HG03108 (cell line): ENCODE data around the gene ARFGAP1.

Experiments
- ATAC-seq: cut with Tn5 transposase; IDR thresholded peaks from one replicate; pipeline ENCODE4 v1.9.1; 2021; ENCODE audit warnings: moderate library complexity; ENCODE audit not compliant: unreplicated experiment

Gene ARFGAP1

GRCh38 chr20:63289311-63290135 is 16.9 kb downstream of the ARFGAP1 start:
- no peak for ATAC-seq

GRCh38 chr20:63290136-63290676 is 17.6 kb downstream of the ARFGAP1 start:
- ATAC-seq: no peak

GRCh38 chr20:63290677-63291472 is 18.3 kb downstream of the ARFGAP1 start:
- no peak for ATAC-seq

GRCh38 chr20:63291811-63292210 is 19.2 kb downstream of the ARFGAP1 start:
- no peak for ATAC-seq

GRCh38 chr20:63292292-63292701 is 19.7 kb downstream of the ARFGAP1 start:
- ATAC-seq: no peak

GRCh38 chr20:63292904-63293303 is 20.3 kb downstream of the ARFGAP1 start, which contains the start of gene COL20A1:
Gene COL20A1, plus strand, starts transcription at chr20:63293186. Its CDS starts 1,922 bp downstream, at chr20:63295108.
- no peak for ATAC-seq

- ATAC-seq: no peak
Observed at GRCh38 chr20:63293456-63293855, 20.8 kb downstream of the ARFGAP1 start.

GRCh38 chr20:63293871-63294535 is 21.4 kb downstream of the ARFGAP1 start:
- ATAC-seq: no peak

- no peak for ATAC-seq
Observed at GRCh38 chr20:63294536-63294900, 21.9 kb downstream of the ARFGAP1 start.

- no peak for ATAC-seq
Observed at GRCh38 chr20:63295018-63295417, 22.4 kb downstream of the ARFGAP1 start.

GRCh38 chr20:63295422-63295821 is 22.8 kb downstream of the ARFGAP1 start:
- no peak for ATAC-seq

GRCh38 chr20:63295846-63296245 is 23.2 kb downstream of the ARFGAP1 start:
- no peak for ATAC-seq

- no peak for ATAC-seq
Observed at GRCh38 chr20:63296531-63297299, 24.1 kb downstream of the ARFGAP1 start.

- no peak for ATAC-seq
Observed at GRCh38 chr20:63297371-63297781, 24.8 kb downstream of the ARFGAP1 start.

- ATAC-seq: no peak
Observed at GRCh38 chr20:63297796-63298572, 25.4 kb downstream of the ARFGAP1 start.

- no peak for ATAC-seq
Observed at GRCh38 chr20:63298731-63299312, 26.2 kb downstream of the ARFGAP1 start.

GRCh38 chr20:63301671-63302070 is 29.1 kb downstream of the ARFGAP1 start:
- ATAC-seq: no peak

- ATAC-seq: no peak
Observed at GRCh38 chr20:63303095-63303666, 30.6 kb downstream of the ARFGAP1 start.

- ATAC-seq: no peak
Observed at GRCh38 chr20:63305393-63305792, 32.8 kb downstream of the ARFGAP1 start.
